Muscle layer of duodenum (tissue), 2 donors: ENCODE measurements around the gene ASCC1.
"Not testable (repeated sequence)": the region's sequence is repeated elsewhere in the genome, so short reads cannot be mapped to it uniquely, and the experiment has no call there.

Experiments used
- H3K27ac ChIP-seq: one replicate; pipeline ENCODE4 v1.7.0; 2013; ENCODE audit warnings: mild to moderate bottlenecking, low read length
- H3K27me3 ChIP-seq: one replicate; pipeline ENCODE4 v1.7.0; 2013; ENCODE audit warnings: low read depth, mild to moderate bottlenecking, control low read depth, low read length
- H3K36me3 ChIP-seq, 2 donors: one replicate each; pipeline ENCODE4 v1.7.0; 2013; ENCODE audit warnings: low read length in 2 of 2, control low read depth in 1 of 2, mild to moderate bottlenecking in 1 of 2; ENCODE audit not compliant: insufficient read depth in 2 of 2, control insufficient read depth in 1 of 2
- H3K4me1 ChIP-seq, 2 donors: one replicate each; pipeline ENCODE4 v1.7.0; 2013; ENCODE audit warnings: low read length in 2 of 2, mild to moderate bottlenecking in 2 of 2, control low read depth in 1 of 2, moderate library complexity in 1 of 2; ENCODE audit not compliant: insufficient read depth in 2 of 2, control insufficient read depth in 1 of 2
- H3K4me3 ChIP-seq, 2 donors: one replicate each; pipeline ENCODE4 v1.7.0; 2013; ENCODE audit warnings: low read length in 2 of 2, low read depth in 1 of 2, mild to moderate bottlenecking in 1 of 2
- H3K9me3 ChIP-seq, 2 donors: one replicate each; pipeline ENCODE4 v1.7.0; 2013; ENCODE audit warnings: low read length in 2 of 2, control low read depth in 1 of 2, mild to moderate bottlenecking in 1 of 2; ENCODE audit not compliant: control insufficient read depth in 1 of 2
- donor health status: healthy.

Gene ASCC1

DNA sequence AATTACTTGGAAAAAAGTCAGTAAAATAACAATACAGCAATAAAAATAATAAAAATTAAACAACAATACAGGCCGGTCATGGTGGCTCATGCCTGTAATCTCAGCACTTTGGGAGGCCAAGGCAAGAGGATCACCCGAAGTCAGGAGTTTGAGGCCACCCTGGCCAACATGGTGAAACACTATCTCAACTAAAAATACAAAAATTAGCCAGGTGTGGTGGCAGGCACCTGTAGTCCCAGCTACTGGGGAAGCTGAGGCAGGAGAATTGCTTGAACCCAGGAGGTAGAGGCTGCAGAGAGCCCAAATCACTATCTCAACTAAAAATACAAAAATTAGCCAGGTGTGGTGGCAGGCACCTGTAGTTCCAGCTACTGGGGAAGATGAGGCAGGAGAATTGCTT lies 4.2 kb downstream of the ASCC1 start:
- H3K4me3 ChIP-seq, H3K27me3 ChIP-seq, H3K9me3 ChIP-seq, H3K27ac ChIP-seq: not testable (repeated sequence)
- Histone ChIP-seq H3K36me3 (peaks cover 10 to 22% of the 10 kb centered on the region in 2 donors), H3K4me1 (peaks cover 0 to 15% of the 10 kb centered on the region in 2 donors)

DNA sequence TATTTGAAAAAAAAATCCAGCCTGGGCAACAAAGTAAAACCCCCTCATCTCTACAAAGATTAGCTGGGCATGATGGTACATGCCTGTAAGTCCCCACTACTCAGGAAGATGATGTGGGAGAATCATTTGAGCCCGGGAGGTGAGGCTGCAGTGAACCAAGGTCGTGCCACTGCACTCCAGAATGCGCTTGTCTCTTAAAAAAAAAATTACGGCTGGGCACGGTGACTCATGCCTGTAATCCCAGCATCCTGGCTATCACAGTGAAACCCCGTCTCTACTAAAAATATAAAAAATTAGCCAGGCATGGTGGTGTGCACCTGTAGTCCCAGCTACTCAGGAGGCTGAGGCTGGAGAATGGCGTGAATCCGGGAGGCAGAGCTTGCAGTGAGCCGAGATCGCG lies 4.7 kb downstream of the ASCC1 start:
- Histone ChIP-seq H3K4me1 (peaks cover 0 to 11% of the 10 kb centered on the region in 2 donors), H3K36me3 (peaks cover 14 to 22% of the 10 kb centered on the region in 2 donors)
- not testable (repeated sequence) for H3K9me3 ChIP-seq, H3K4me3 ChIP-seq, H3K27me3 ChIP-seq, H3K27ac ChIP-seq

DNA sequence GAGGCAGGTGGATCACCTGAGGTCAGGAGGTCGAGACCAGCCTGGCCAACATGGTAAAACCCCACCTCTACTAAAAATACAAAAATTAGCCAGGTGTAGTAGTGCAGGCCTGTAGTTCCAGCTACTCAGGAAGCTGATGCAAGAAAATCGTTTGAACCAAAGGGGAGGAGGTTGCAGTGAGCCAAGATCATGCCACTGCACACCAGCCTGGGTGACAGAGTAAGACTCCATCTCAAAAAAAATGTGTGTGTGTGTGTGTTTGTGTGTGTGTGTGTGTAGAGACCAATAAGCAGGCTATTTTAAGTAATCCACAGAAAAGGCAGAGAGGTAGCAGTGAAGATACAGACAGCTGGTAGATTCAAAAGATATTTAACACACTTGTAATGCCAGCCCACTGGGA lies 7.5 kb downstream of the ASCC1 start:
- not testable (repeated sequence) for H3K9me3 ChIP-seq, H3K27ac ChIP-seq, H3K4me1 ChIP-seq, H3K27me3 ChIP-seq, H3K4me3 ChIP-seq
- H3K36me3 ChIP-seq: peaks cover 22 to 31% of the 10 kb centered on the region in 2 donors

DNA sequence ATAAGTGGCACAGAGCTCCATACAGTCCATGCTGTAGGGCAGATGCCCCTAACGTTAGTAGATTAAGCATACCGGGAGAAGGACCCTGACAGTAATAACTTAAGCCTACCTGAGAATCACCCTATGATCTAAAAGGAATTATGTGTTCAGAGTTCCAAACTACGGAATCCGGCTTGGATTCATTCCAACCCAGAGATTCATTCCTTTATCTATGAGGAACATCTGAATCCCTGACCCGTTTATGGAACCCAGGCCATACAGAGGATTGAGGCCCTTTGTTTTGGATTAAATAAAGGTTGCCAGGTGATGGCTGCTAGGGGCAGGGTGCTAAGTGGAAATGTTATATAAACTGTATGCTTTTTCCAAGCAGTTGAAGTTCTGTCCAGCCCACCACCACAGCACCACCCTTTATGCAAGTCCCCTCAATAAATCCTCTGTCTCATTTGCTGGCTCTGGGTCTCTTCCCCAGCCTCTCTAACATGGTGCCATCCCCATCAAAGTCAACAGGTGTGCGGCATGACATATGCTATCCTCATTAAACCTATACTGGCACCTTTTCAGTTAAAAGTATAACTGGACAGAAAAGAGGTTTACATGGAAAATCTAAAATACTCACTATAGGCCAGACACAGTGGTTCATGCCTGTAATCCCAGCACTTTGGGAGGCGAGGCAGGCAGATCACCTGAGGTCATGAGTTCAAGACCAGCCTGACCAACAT lies 9.4 kb downstream of the ASCC1 start:
- Histone ChIP-seq H3K36me3 (peaks cover 22 to 39% of the 10 kb centered on the region in 2 donors), H3K27ac (no peak overlapping the region), H3K4me3 (no peak overlapping the region), H3K9me3 (no peaks in the 10 kb centered on the region), H3K27me3 (no peaks in the 10 kb centered on the region), H3K4me1 (no peaks in the 10 kb centered on the region)

DNA sequence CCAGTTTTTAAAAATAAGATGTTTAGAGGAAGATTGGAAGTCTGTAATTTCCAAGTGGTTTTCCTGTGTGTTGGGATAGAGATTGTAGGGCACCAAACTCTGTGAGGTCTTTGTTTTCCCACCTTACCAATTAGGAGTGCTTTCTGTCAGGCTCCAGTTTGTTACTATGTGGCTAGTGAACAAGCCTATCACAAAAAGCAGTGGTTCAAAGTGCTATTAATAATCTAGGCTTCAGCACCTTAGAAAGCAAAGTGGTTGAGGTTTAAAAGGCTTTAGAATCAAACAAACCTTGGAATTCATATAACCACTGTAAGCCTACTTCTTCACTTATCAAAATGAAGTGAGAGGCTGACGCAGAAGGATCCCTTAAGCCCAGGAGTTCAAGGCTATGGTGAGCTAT lies 11.4 kb downstream of the ASCC1 start:
- H3K36me3 ChIP-seq: peaks cover 24 to 36% of the 10 kb centered on the region in 2 donors
- H3K27me3 ChIP-seq: no peaks in the 10 kb centered on the region
- no peak overlapping the region for H3K4me3 ChIP-seq
- no peaks in the 10 kb centered on the region for H3K9me3 ChIP-seq
- no peaks in the 10 kb centered on the region for H3K4me1 ChIP-seq
- H3K27ac ChIP-seq: no peak overlapping the region

DNA sequence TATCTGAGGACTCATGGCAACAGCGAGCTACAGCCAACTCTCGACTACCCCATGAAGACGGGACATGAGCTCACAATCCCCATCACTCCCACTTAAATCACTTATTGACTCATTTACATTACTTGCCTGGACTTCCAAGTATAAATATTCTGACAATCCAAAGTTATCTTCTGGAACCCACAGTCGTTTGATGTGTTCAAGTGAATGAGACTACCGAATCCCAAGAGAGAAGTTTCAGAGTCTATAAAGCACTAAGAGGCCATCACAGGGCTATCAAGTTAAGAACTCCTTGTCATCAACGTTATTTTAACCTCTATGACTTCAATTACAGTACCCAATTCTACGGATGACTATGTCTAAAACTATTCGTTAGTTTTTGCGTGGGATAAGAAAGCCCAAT lies 11.8 kb downstream of the ASCC1 start:
- Histone ChIP-seq H3K27ac (no peak overlapping the region), H3K9me3 (no peaks in the 10 kb centered on the region), H3K4me1 (no peaks in the 10 kb centered on the region), H3K4me3 (no peak overlapping the region), H3K36me3 (peaks cover 24 to 34% of the 10 kb centered on the region in 2 donors), H3K27me3 (no peaks in the 10 kb centered on the region)

DNA sequence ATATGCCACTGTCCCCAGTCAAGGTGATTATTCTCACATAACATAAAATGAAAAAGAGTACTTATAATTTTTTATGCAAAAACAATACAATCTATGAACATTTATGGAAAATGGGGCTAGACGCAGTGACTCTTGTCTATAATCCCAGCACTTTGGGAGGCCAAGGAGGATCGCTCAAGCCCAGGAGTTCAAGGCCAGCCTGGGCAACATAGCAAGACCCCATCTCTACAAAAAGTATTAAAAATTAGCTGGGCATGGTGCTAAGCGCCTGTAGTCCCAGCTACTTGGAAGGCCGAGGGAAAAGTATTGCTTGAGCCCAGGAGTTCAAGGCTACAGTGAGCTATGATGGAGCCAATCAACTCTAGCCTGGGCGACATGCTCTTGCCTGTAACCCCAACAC lies 14.8 kb downstream of the ASCC1 start:
- peaks cover 21 to 34% of the 10 kb centered on the region in 2 donors for H3K36me3 ChIP-seq

DNA sequence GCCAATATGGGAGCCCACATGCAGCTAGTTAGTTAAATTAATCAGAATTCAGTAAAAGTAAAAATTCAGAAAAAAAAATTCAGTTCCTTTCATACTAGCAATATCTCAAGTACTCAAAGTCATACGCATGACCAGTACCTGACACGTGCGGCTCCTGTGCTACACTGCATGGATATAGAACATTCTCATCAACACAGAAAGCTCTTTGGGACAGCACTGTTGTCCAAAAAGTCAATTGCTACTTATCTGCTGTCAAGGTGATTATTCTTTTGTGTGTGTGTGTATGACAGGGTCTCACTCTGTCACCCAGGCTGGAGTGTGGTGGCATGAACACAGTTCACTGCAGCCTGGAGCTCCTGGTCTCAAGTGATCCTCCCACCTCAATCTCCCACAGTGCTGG lies 15.2 kb downstream of the ASCC1 start:
- Histone ChIP-seq H3K4me3 (no peak overlapping the region), H3K27ac (no peak overlapping the region), H3K36me3 (peaks cover 21 to 38% of the 10 kb centered on the region in 2 donors), H3K27me3 (no peaks in the 10 kb centered on the region), H3K9me3 (no peaks in the 10 kb centered on the region), H3K4me1 (no peaks in the 10 kb centered on the region)

More for the DNA sequence above, 14.8 kb downstream of the ASCC1 start:
- Histone ChIP-seq H3K27ac (no peak overlapping the region), H3K4me1 (no peaks in the 10 kb centered on the region), H3K4me3 (no peak overlapping the region), H3K27me3 (no peaks in the 10 kb centered on the region), H3K9me3 (no peaks in the 10 kb centered on the region)

DNA sequence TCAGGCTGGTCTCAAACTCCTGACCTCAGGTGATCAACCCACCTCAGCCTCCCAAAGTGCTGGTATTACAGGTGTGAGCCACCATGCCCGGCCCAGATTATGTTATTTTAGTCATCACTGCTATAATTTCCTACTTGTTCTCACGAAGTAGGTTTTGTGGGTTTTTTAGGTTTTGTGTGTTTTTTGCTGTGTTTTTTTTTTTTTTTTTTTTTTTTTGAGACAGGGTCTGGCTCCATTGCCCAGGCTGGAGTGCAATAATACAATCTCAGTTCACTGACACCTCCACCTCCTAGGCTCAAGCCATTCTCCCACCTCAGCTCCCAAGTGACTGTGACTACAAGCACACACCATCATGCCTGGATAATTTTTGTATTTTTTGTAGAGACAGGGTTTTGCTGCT lies 21.1 kb downstream of the ASCC1 start:
- Histone ChIP-seq H3K27me3 (no peaks in the 10 kb centered on the region), H3K27ac (no peak overlapping the region), H3K4me3 (no peak overlapping the region), H3K36me3 (peaks cover 4 to 14% of the 10 kb centered on the region in 2 donors), H3K4me1 (no peaks in the 10 kb centered on the region), H3K9me3 (no peaks in the 10 kb centered on the region)

DNA sequence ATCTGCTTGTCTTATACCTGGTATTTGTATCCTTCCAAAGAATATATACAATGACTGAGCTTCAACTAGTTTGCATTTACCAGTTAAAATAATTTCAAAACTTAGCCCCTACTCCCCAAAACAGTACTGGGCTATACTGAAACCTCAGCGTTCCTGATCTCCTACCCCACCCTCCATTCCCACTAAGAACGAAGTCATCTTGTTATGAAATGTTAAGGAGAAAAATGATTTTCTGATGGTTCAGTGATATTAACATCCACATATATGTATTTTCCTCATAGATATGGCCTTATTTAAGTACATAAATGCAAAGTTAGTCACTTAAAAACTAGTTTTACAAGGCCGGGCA lies 29.1 kb downstream of the ASCC1 start:
- Histone ChIP-seq H3K27ac (peak overlapping the region; percentile 90), H3K36me3 (no peaks in the 10 kb centered on the region), H3K4me1 (no peaks in the 10 kb centered on the region), H3K9me3 (peaks cover 0 to 3% of the 10 kb centered on the region in 2 donors), H3K4me3 (no peak overlapping the region), H3K27me3 (no peaks in the 10 kb centered on the region)

DNA sequence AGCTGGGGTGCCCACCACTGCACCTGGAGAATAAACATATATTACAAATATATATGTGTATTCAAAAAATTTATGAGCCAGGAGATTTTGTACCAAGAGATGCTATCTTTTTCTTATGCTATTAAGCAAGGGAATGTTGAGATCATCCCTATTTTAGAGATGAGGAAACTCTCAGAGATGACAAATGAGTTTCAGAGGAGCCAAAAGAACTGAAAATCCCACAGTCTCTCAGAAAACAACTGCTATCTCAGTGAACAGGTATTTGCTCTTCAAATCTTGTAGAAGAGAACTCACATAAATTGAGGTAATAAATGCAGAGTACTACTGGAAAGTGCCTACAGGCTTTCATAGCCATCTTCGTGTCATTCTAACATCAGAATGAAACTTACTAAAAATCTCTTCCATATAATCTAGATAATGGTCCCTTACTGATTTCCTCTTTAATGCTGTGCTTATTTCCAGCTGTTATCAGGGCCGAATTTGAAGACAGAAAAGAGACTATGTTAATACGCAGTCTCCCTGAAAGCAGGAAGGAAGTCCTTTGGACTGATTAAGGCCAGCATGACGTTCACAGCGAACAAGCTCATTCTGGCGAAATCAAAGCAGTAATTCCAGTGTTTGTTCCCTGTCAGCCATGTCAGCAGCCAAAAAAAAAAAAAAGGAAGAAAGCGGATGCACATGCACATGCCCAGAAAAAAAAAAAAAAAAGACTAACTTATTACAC lies 29.7 kb downstream of the ASCC1 start:
- Histone ChIP-seq H3K27ac (peak overlapping the region; percentile 90), H3K4me3 (no peak overlapping the region), H3K27me3 (no peaks in the 10 kb centered on the region), H3K4me1 (no peaks in the 10 kb centered on the region), H3K36me3 (no peaks in the 10 kb centered on the region), H3K9me3 (peaks cover 0 to 3% of the 10 kb centered on the region in 2 donors)
